ENCODE measurements around the gene NRIP3. TPM values are rescaled to one million over a fixed set of nuclear protein-coding genes. Genes with fewer than 3 reads are reported as not detected.
"Not testable (repeated sequence)": the region's sequence is repeated elsewhere in the genome, so short reads cannot be mapped to it uniquely, and the experiment has no call there.

NRIP3 gene
- total RNA-seq, 2 experiments from 2014 or later: 3.0 to 3.5 TPM

GRCh38 chr11:8989453-8989852, 14.3 kb downstream of the NRIP3 start:
- Mint-ChIP-seq H3K4me1 (ENCODE audit: low read depth) (no peaks in the 10 kb centered on the region), H3K9me3 (no peaks in the 10 kb centered on the region), H3K4me3 (no peak overlapping the region), H3K27me3 (ENCODE audit: low read depth) (peaks cover 3% of the 10 kb centered on the region), H3K27ac (no peak overlapping the region), H3K36me3 (ENCODE audit: low read depth) (no peaks in the 10 kb centered on the region)
- CTCF ChIA-PET: no interaction called here
- no peak for DNase-seq
- intact Hi-C loops (cut with micrococcal nuclease): no loop called here

GRCh38 chr11:8988329-8989234, 15.2 kb downstream of the NRIP3 start:
- CTCF ChIA-PET: interaction anchor here (0.5 kb wide), 1 partner anchor 191 kb away, joined by 3 read pairs; no protein-coding TSS in a partner anchor
- Mint-ChIP-seq H3K36me3 (ENCODE audit: low read depth) (no peaks in the 10 kb centered on the region), H3K27ac (no peak overlapping the region), H3K4me1 (ENCODE audit: low read depth) (no peaks in the 10 kb centered on the region), H3K9me3 (no peaks in the 10 kb centered on the region), H3K4me3 (no peak overlapping the region), H3K27me3 (ENCODE audit: low read depth) (peaks cover 3% of the 10 kb centered on the region)
- no peak for DNase-seq
- intact Hi-C loops (cut with micrococcal nuclease): no loop called here

GRCh38 chr11:8987446-8987845, 16.4 kb downstream of the NRIP3 start:
- intact Hi-C loops (cut with micrococcal nuclease): no loop called here
- peaks cover 3% of the 10 kb centered on the region for H3K27me3 Mint-ChIP-seq (ENCODE audit: low read depth)
- no peaks in the 10 kb centered on the region for H3K4me1 Mint-ChIP-seq (ENCODE audit: low read depth)
- H3K4me3 Mint-ChIP-seq: no peak overlapping the region
- no peak overlapping the region for H3K27ac Mint-ChIP-seq
- no peaks in the 10 kb centered on the region for H3K36me3 Mint-ChIP-seq (ENCODE audit: low read depth)
- CTCF ChIA-PET: no interaction called here
- no peak for DNase-seq
- no peaks in the 10 kb centered on the region for H3K9me3 Mint-ChIP-seq

- H3K27ac Mint-ChIP-seq: not testable (repeated sequence)
These were observed 17.0 kb downstream of the NRIP3 start for GRCh38 chr11:8986772-8987171.

GRCh38 chr11:8985462-8985861, 18.3 kb downstream of the NRIP3 start:
- H3K9me3 Mint-ChIP-seq: no peaks in the 10 kb centered on the region
- H3K4me3 Mint-ChIP-seq: no peak overlapping the region
- intact Hi-C loops (cut with micrococcal nuclease): no loop called here
- DNase-seq: no peak
- no peaks in the 10 kb centered on the region for H3K36me3 Mint-ChIP-seq (ENCODE audit: low read depth)
- peaks cover 3% of the 10 kb centered on the region for H3K27me3 Mint-ChIP-seq (ENCODE audit: low read depth)
- CTCF ChIA-PET: no interaction called here
- H3K4me1 Mint-ChIP-seq (ENCODE audit: low read depth): no peaks in the 10 kb centered on the region
- no peak overlapping the region for H3K27ac Mint-ChIP-seq

More at GRCh38 chr11:8986772-8987171, 17.0 kb downstream of the NRIP3 start:
- H3K4me3 Mint-ChIP-seq; H3K27me3 Mint-ChIP-seq (ENCODE audit: low read depth); intact Hi-C loops (cut with micrococcal nuclease); CTCF ChIA-PET; H3K4me1 Mint-ChIP-seq (ENCODE audit: low read depth); DNase-seq; H3K36me3 Mint-ChIP-seq (ENCODE audit: low read depth); H3K9me3 Mint-ChIP-seq: not testable (repeated sequence)

- CTCF ChIA-PET: interaction anchor here (0.6 kb wide), 1 partner anchor 34 kb away, joined by 3 read pairs; no protein-coding TSS in a partner anchor
- no peaks in the 10 kb centered on the region for H3K27me3 Mint-ChIP-seq (ENCODE audit: low read depth)
These were observed 20.2 kb downstream of the NRIP3 start for GRCh38 chr11:8983552-8983951.

GRCh38 chr11:8980485-8980884, 23.3 kb downstream of the NRIP3 start:
- no peaks in the 10 kb centered on the region for H3K9me3 Mint-ChIP-seq
- H3K4me1 Mint-ChIP-seq (ENCODE audit: low read depth): no peaks in the 10 kb centered on the region
- DNase-seq: no peak
- no peaks in the 10 kb centered on the region for H3K27me3 Mint-ChIP-seq (ENCODE audit: low read depth)
- intact Hi-C loops (cut with micrococcal nuclease): no loop called here
- CTCF ChIA-PET: no interaction called here
- H3K27ac Mint-ChIP-seq: no peak overlapping the region
- H3K4me3 Mint-ChIP-seq: no peak overlapping the region
- H3K36me3 Mint-ChIP-seq (ENCODE audit: low read depth): no peaks in the 10 kb centered on the region

More at GRCh38 chr11:8983552-8983951, 20.2 kb downstream of the NRIP3 start:
- Mint-ChIP-seq H3K4me3 (no peak overlapping the region), H3K36me3 (ENCODE audit: low read depth) (no peaks in the 10 kb centered on the region), H3K4me1 (ENCODE audit: low read depth) (no peaks in the 10 kb centered on the region), H3K27ac (no peak overlapping the region), H3K9me3 (no peaks in the 10 kb centered on the region)
- peak; percentile 26 for DNase-seq
- intact Hi-C loops (cut with micrococcal nuclease): no loop called here

GRCh38 chr11:8979365-8979764, 24.4 kb downstream of the NRIP3 start:
- CTCF ChIA-PET: not testable (repeated sequence)

GRCh38 chr11:8973121-8973520, 30.7 kb downstream of the NRIP3 start:
- H3K4me3 Mint-ChIP-seq: no peak overlapping the region
- H3K36me3 Mint-ChIP-seq (ENCODE audit: low read depth): peaks cover 2% of the 10 kb centered on the region
- CTCF ChIA-PET: interaction anchor here (0.6 kb wide), 1 partner anchor 38 kb away, joined by 3 read pairs; no protein-coding TSS in a partner anchor
- intact Hi-C loops (cut with micrococcal nuclease): no loop called here
- H3K9me3 Mint-ChIP-seq: no peaks in the 10 kb centered on the region
- DNase-seq: no peak
- no peaks in the 10 kb centered on the region for H3K4me1 Mint-ChIP-seq (ENCODE audit: low read depth)
- no peak overlapping the region for H3K27ac Mint-ChIP-seq
- no peaks in the 10 kb centered on the region for H3K27me3 Mint-ChIP-seq (ENCODE audit: low read depth)

More at GRCh38 chr11:8979365-8979764, 24.4 kb downstream of the NRIP3 start:
- H3K4me3 Mint-ChIP-seq; H3K36me3 Mint-ChIP-seq (ENCODE audit: low read depth); H3K4me1 Mint-ChIP-seq (ENCODE audit: low read depth); H3K27me3 Mint-ChIP-seq (ENCODE audit: low read depth); intact Hi-C loops (cut with micrococcal nuclease); H3K27ac Mint-ChIP-seq; DNase-seq; H3K9me3 Mint-ChIP-seq: not testable (repeated sequence)

- intact Hi-C loops (cut with micrococcal nuclease): no loop called here
- Mint-ChIP-seq H3K4me3 (no peak overlapping the region), H3K9me3 (no peaks in the 10 kb centered on the region), H3K27me3 (ENCODE audit: low read depth) (no peaks in the 10 kb centered on the region), H3K4me1 (ENCODE audit: low read depth) (no peaks in the 10 kb centered on the region), H3K36me3 (ENCODE audit: low read depth) (peaks cover 5% of the 10 kb centered on the region), H3K27ac (no peak overlapping the region)
- CTCF ChIA-PET: no interaction called here
- no peak for DNase-seq
These were observed 31.9 kb downstream of the NRIP3 start for GRCh38 chr11:8971924-8972316.

- H3K4me3 Mint-ChIP-seq: no peak overlapping the region
- intact Hi-C loops (cut with micrococcal nuclease): no loop called here
- CTCF ChIA-PET: no interaction called here
- H3K4me1 Mint-ChIP-seq (ENCODE audit: low read depth): peaks cover 2% of the 10 kb centered on the region
- DNase-seq: no peak
- H3K27ac Mint-ChIP-seq: no peak overlapping the region
- no peaks in the 10 kb centered on the region for H3K9me3 Mint-ChIP-seq
- no peaks in the 10 kb centered on the region for H3K27me3 Mint-ChIP-seq (ENCODE audit: low read depth)
- peaks cover 5% of the 10 kb centered on the region for H3K36me3 Mint-ChIP-seq (ENCODE audit: low read depth)
These were observed 32.4 kb downstream of the NRIP3 start for GRCh38 chr11:8971196-8971923.

- CTCF ChIA-PET: no interaction called here
- no peak for DNase-seq
- H3K4me3 Mint-ChIP-seq: no peak overlapping the region
These were observed 36.6 kb downstream of the NRIP3 start for GRCh38 chr11:8967184-8967583.

More at GRCh38 chr11:8967184-8967583, 36.6 kb downstream of the NRIP3 start:
- H3K27ac Mint-ChIP-seq: no peak overlapping the region
- H3K36me3 Mint-ChIP-seq (ENCODE audit: low read depth): peaks cover 9% of the 10 kb centered on the region
- intact Hi-C loops (cut with micrococcal nuclease): no loop called here
- no peaks in the 10 kb centered on the region for H3K27me3 Mint-ChIP-seq (ENCODE audit: low read depth)
- no peaks in the 10 kb centered on the region for H3K9me3 Mint-ChIP-seq
- H3K4me1 Mint-ChIP-seq (ENCODE audit: low read depth): peaks cover 18% of the 10 kb centered on the region

Measured in activated naive CD4-positive, alpha-beta T cell treated with anti-CD3 and anti-CD28 coated beads for 36 hours (primary cell).